ENCODE data around the gene ATG16L1.

- no peak for TF ChIP-seq CTCF (conservative IDR thresholded peaks at IDR 0.05 in 1 of 2, IDR thresholded peaks at IDR 0.05 in 1 of 2; ENCODE audit: low read depth in 1 of 2, low read length in 2 of 2)
- no peak for TF ChIP-seq EZH2 (IDR thresholded peaks at IDR 0.05; ENCODE audit: low read length, missing control alignments)
Observed at GRCh38 chr2:233210281-233210680, 41.2 kb upstream of the ATG16L1 start.

Data from fibroblast of lung (primary cell).